ENCODE data around the gene TAPT1. TPM values are rescaled to one million over a fixed set of nuclear protein-coding genes. Genes with fewer than 3 reads are reported as not detected.

Gene TAPT1
- total RNA-seq, 1 donor from 2014 or later = 34.8 TPM

GRCh38 chr4:16129336-16129735, 96.9 kb downstream of the TAPT1 start:
- no peaks in the 10 kb centered on the region for H3K4me1 Mint-ChIP-seq (ENCODE audit: unreplicated experiment)
- no peaks in the 10 kb centered on the region for H3K27me3 Mint-ChIP-seq
- no peak for DNase-seq (ENCODE audit: extremely low spot score, unreplicated experiment)
- no peak overlapping the region for H3K27ac Mint-ChIP-seq
- no peaks in the 10 kb centered on the region for H3K9me3 Mint-ChIP-seq
- no peaks in the 10 kb centered on the region for H3K36me3 Mint-ChIP-seq
- no peak overlapping the region for H3K4me3 Mint-ChIP-seq
- TF ChIP-seq, protein P1, sequence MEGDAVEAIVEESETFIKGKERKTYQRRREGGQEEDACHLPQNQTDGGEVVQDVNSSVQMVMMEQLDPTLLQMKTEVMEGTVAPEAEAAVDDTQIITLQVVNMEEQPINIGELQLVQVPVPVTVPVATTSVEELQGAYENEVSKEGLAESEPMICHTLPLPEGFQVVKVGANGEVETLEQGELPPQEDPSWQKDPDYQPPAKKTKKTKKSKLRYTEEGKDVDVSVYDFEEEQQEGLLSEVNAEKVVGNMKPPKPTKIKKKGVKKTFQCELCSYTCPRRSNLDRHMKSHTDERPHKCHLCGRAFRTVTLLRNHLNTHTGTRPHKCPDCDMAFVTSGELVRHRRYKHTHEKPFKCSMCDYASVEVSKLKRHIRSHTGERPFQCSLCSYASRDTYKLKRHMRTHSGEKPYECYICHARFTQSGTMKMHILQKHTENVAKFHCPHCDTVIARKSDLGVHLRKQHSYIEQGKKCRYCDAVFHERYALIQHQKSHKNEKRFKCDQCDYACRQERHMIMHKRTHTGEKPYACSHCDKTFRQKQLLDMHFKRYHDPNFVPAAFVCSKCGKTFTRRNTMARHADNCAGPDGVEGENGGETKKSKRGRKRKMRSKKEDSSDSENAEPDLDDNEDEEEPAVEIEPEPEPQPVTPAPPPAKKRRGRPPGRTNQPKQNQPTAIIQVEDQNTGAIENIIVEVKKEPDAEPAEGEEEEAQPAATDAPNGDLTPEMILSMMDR (conservative IDR thresholded peaks at IDR 0.05) = no peak

DNA sequence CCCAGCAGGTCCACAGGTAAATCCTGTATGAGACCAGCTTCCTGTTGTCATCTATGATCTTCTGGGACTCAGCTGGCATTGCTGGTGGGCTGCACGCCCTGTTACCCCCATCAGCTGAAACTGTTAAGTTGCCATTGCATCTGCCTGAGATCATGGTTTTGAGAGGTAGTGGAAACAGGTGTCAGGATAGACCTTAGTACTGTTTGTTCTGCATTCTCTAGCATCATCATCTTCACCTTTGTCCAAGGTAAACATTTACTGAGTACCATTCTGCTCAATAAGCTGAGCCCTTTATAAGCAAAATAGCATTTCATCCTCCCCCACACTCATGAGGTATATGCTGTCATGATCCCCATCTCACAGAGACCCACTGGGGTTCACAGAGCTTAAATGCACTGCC, 99.6 kb downstream of the TAPT1 start:
- no peak for DNase-seq (ENCODE audit: extremely low spot score, unreplicated experiment)
- Mint-ChIP-seq H3K27me3 (no peaks in the 10 kb centered on the region), H3K4me1 (ENCODE audit: unreplicated experiment) (no peaks in the 10 kb centered on the region), H3K4me3 (no peak overlapping the region), H3K9me3 (no peaks in the 10 kb centered on the region), H3K27ac (no peak overlapping the region), H3K36me3 (no peaks in the 10 kb centered on the region)
- TF ChIP-seq, protein P1 (conservative IDR thresholded peaks at IDR 0.05) = no peak

GRCh38 chr4:16125571-16126445, 100.5 kb downstream of the TAPT1 start:
- no peak for DNase-seq (ENCODE audit: extremely low spot score, unreplicated experiment)
- Mint-ChIP-seq H3K4me3 (no peak overlapping the region), H3K4me1 (ENCODE audit: unreplicated experiment) (no peaks in the 10 kb centered on the region), H3K27me3 (peaks cover 5% of the 10 kb centered on the region), H3K36me3 (no peaks in the 10 kb centered on the region), H3K27ac (no peak overlapping the region), H3K9me3 (no peaks in the 10 kb centered on the region)
- TF ChIP-seq, protein P1 (conservative IDR thresholded peaks at IDR 0.05) = no peak

DNA sequence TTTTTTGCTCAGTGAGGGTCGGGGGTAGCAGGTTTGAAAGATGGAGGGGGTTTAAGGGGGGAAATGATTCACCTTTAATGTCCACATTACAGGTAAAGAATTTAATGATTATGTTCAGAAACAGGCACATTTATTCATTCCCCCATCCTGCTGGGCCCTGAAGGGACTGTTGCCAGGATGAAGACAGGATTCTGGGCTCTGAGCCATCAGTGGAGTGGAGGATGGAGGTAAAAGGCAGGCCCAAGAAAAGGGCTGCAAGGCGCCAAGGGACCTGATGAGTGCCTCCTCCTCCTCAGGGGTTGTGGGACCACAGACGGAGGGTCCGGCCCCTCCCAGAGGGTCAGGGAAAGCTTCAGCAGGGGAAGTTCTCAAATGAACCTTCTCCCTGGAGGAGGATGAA, 102.0 kb downstream of the TAPT1 start:
- TF ChIP-seq, protein P1 (conservative IDR thresholded peaks at IDR 0.05) = no peak
- no peaks in the 10 kb centered on the region for H3K36me3 Mint-ChIP-seq

DNA sequence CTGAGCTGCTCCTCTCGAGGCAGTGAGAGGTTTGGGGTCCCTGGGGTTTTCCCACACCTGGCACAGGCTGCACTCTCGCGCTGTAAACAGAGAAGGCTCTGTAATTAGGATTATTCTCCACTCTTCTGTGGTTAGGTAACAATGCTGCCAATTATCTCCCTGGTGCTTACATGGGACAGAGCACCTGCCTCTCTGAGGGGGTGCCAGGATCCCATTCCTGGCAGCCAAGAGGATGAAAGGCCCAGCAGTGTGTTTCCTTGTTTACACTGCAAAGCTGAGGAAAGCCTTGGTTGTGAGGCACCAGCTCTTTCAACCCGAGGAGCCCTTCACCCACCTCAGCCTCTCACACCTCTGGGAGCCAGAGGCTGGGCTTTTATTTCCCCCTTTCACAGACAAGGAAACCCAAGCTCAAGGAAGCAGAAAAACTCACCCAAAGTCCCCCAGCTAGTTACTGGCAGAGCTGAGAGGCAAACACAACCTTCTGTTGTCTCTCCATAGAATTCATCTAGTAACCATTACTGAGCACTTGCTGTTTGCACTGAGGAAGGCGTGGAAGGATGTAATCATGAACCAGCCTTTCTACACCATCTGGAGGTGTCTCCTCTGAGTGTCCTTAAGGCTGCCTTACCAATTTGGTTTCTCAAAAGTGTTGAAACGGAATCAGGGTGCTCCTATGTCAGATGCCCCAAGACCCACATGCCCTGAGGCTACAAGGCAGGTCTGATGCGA, 102.8 kb downstream of the TAPT1 start:
- H3K4me1 Mint-ChIP-seq (ENCODE audit: unreplicated experiment) = no peaks in the 10 kb centered on the region
- peaks cover 12% of the 10 kb centered on the region for H3K27me3 Mint-ChIP-seq
- H3K9me3 Mint-ChIP-seq = no peaks in the 10 kb centered on the region
- H3K27ac Mint-ChIP-seq = no peak overlapping the region
- DNase-seq (ENCODE audit: extremely low spot score, unreplicated experiment) = no peak
- no peaks in the 10 kb centered on the region for H3K36me3 Mint-ChIP-seq
- no peak overlapping the region for H3K4me3 Mint-ChIP-seq
- TF ChIP-seq, protein P1 (conservative IDR thresholded peaks at IDR 0.05) = no peak

More for the DNA sequence above, 102.0 kb downstream of the TAPT1 start:
- no peak overlapping the region for H3K4me3 Mint-ChIP-seq
- no peak for DNase-seq (ENCODE audit: extremely low spot score, unreplicated experiment)
- no peaks in the 10 kb centered on the region for H3K4me1 Mint-ChIP-seq (ENCODE audit: unreplicated experiment)
- no peaks in the 10 kb centered on the region for H3K9me3 Mint-ChIP-seq
- no peak overlapping the region for H3K27ac Mint-ChIP-seq
- H3K27me3 Mint-ChIP-seq = peaks cover 12% of the 10 kb centered on the region

Data from type B pancreatic cell (in vitro differentiated cells).